Kidney (tissue), 14 donors: ENCODE data around the gene GREB1. TPM values are rescaled to one million over a fixed set of nuclear protein-coding genes. Genes with fewer than 3 reads are reported as not detected.

Experiments used
- DNase-seq, 5 donors: peaks; one replicate each; pipeline ENCODE4 v3.0.0-alpha.2; 2013 to 2020
- FAIRE-seq: peaks from 2 replicates; lab custom pipeline; 2012; peaks lifted over from hg19 to GRCh38; lab: Jason Lieb, UNC
- H3K27ac ChIP-seq, 2 donors: one replicate each; pipeline ENCODE4 v1.7.0; 2013; ENCODE audit warnings: low read depth in 2 of 2, low read length in 2 of 2, inconsistent platforms in 1 of 2
- H3K27me3 ChIP-seq: one replicate; pipeline ENCODE4 v1.7.1; 2013; ENCODE audit warnings: low read length, inconsistent platforms; ENCODE audit not compliant: control insufficient read depth, insufficient read depth
- H3K36me3 ChIP-seq, 3 donors: one replicate each; pipeline versions ENCODE4 v1.7.0 to v1.7.1; 2013; ENCODE audit warnings: low read length in 3 of 3, control low read depth in 1 of 3, inconsistent platforms in 1 of 3; ENCODE audit not compliant: insufficient read depth in 3 of 3, control insufficient read depth in 2 of 3
- H3K4me1 ChIP-seq, 3 donors: one replicate each; pipeline versions ENCODE4 v1.7.0 to v1.7.1; 2013; ENCODE audit warnings: low read length in 3 of 3, inconsistent platforms in 1 of 3, low read depth in 1 of 3; ENCODE audit not compliant: control insufficient read depth in 2 of 3, insufficient read depth in 2 of 3
- H3K4me3 ChIP-seq, 3 donors: one replicate each; pipeline versions ENCODE4 v1.7.0 to v1.8.1; 2013; ENCODE audit warnings: low read length in 3 of 3, control low read depth in 1 of 3, inconsistent platforms in 1 of 3
- H3K9ac ChIP-seq, 3 donors: one replicate each; pipeline versions ENCODE4 v1.7.0 to v1.7.1; 2013; ENCODE audit warnings: low read length in 3 of 3, control low read depth in 1 of 3, inconsistent platforms in 1 of 3
- H3K9me3 ChIP-seq, 3 donors: one replicate each; pipeline versions ENCODE4 v1.7.0 to v1.7.1; 2013; ENCODE audit warnings: low read length in 3 of 3, control low read depth in 1 of 3, inconsistent platforms in 1 of 3; ENCODE audit not compliant: control insufficient read depth in 2 of 3, insufficient read depth in 1 of 3
- intact Hi-C: fragments of 100-400 bp; cut with DNase I; formaldehyde crosslinking; loops from one replicate; pipeline ENCODE4 v1.11.1; 2022
- polyA plus RNA-seq: library from polyadenylated mRNA; stranded (reverse); fragments of 350-450 nt; fragmentation: Illumina TruSeq; extraction: RNeasy Lipid Tissue Mini Kit (QIAGEN cat#74804); gene quantifications from one replicate; pipeline ENCODE4 v1.2.3, GENCODE V29; 2014; ENCODE audit warnings: low read depth, low replicate concordance; ENCODE audit not compliant: insufficient read depth
- total RNA-seq: library from RNA; stranded (reverse); fragmentation: NEBNext Ultra II Directional; extraction: Animal tissue kit (Norgen Biotek cat#: 25700); gene quantifications from one replicate; pipeline ENCODE4 v1.2.1, GENCODE V29; 2021
- TF ChIP-seq, protein P1 (sequence below): IDR thresholded peaks from 3 replicates; pipeline ENCODE4 v1.5.1; 2012; ENCODE audit warnings: mild to moderate bottlenecking, moderate library complexity, borderline replicate concordance; ENCODE audit not compliant: insufficient read depth; ENCODE audit errors: extremely low read depth
- donor health status: control.
- donor health status: control.
- donor health status: control.
- donor health status: control.
- donor health status: control.
- donor health status: DM: yes; HTN: yes; CAD: no.
- donor health status: Normal renal cell carcinoma (clear cell type).

The GREB1 gene
- total and polyA plus RNA-seq, 2 donors from 2014 or later = 0.98 to 1.8 TPM

GRCh38 chr2:11662882-11663281, 129.0 kb downstream of the GREB1 start:
- Histone ChIP-seq H3K27ac (no peak overlapping the region), H3K4me1 (no peaks in the 10 kb centered on the region), H3K36me3 (no peaks in the 10 kb centered on the region), H3K9me3 (no peaks in the 10 kb centered on the region), H3K27me3 (no peaks in the 10 kb centered on the region), H3K9ac (no peak overlapping the region), H3K4me3 (no peak overlapping the region)
- TF ChIP-seq, protein P1, sequence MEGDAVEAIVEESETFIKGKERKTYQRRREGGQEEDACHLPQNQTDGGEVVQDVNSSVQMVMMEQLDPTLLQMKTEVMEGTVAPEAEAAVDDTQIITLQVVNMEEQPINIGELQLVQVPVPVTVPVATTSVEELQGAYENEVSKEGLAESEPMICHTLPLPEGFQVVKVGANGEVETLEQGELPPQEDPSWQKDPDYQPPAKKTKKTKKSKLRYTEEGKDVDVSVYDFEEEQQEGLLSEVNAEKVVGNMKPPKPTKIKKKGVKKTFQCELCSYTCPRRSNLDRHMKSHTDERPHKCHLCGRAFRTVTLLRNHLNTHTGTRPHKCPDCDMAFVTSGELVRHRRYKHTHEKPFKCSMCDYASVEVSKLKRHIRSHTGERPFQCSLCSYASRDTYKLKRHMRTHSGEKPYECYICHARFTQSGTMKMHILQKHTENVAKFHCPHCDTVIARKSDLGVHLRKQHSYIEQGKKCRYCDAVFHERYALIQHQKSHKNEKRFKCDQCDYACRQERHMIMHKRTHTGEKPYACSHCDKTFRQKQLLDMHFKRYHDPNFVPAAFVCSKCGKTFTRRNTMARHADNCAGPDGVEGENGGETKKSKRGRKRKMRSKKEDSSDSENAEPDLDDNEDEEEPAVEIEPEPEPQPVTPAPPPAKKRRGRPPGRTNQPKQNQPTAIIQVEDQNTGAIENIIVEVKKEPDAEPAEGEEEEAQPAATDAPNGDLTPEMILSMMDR = no peak
- DNase-seq (no peak), FAIRE-seq (no peak)
- intact Hi-C loops = no loop called here

GRCh38 chr2:11663427-11663826, 129.6 kb downstream of the GREB1 start:
- DNase-seq (peak in 1 of 5 donors; percentile 25), FAIRE-seq (no peak)
- intact Hi-C loops = no loop called here

GRCh38 chr2:11665028-11665427, 131.2 kb downstream of the GREB1 start:
- H3K4me1 ChIP-seq = peaks cover 0 to under 1% (median 0%) of the 10 kb centered on the region in 3 donors
- TF ChIP-seq, protein P1 = no peak
- H3K36me3 ChIP-seq = no peaks in the 10 kb centered on the region
- FAIRE-seq (no peak), DNase-seq (no peak)
- H3K9ac ChIP-seq = no peak overlapping the region
- no peak overlapping the region for H3K27ac ChIP-seq
- no peak overlapping the region for H3K4me3 ChIP-seq
- H3K9me3 ChIP-seq = no peaks in the 10 kb centered on the region
- no peaks in the 10 kb centered on the region for H3K27me3 ChIP-seq
- intact Hi-C loops = no loop called here

More at GRCh38 chr2:11663427-11663826, 129.6 kb downstream of the GREB1 start:
- TF ChIP-seq, protein P1 = no peak
- Histone ChIP-seq H3K9me3 (no peaks in the 10 kb centered on the region), H3K4me3 (no peak overlapping the region), H3K27ac (no peak overlapping the region), H3K27me3 (no peaks in the 10 kb centered on the region), H3K9ac (no peak overlapping the region), H3K36me3 (no peaks in the 10 kb centered on the region), H3K4me1 (no peaks in the 10 kb centered on the region)
